H1 (cell line): ENCODE results near the gene POPDC3. TPM values are rescaled to one million over a fixed set of nuclear protein-coding genes. Genes with fewer than 3 reads are reported as not detected.

ENCODE experiments used
- CTCF ChIA-PET: fragments of 300-600 bp; sonication (Branson Sonifier 250); formaldehyde crosslinking; loops from one replicate; lab custom pipeline; 2021; ENCODE audit not compliant: partially characterized antibody; lab: Charles Lee
- POLR2A ChIA-PET: fragments of 300-600 bp; sonication (Branson Sonifier 250); formaldehyde crosslinking; loops from one replicate; lab custom pipeline; 2021; ENCODE audit warnings: inconsistent platforms; ENCODE audit not compliant: partially characterized antibody; lab: Charles Lee
- DNase-seq, 2 experiments: peaks; one replicate each; pipeline versions ENCODE4 v3.0.0 to v3.0.0-alpha.2; 2010 to 2022; ENCODE audit warnings: low spot score in 2 of 2, low read depth in 1 of 2, mixed read lengths in 1 of 2
- FAIRE-seq: peaks from 2 replicates; lab custom pipeline; 2011; peaks lifted over from hg19 to GRCh38; lab: Jason Lieb, UNC
- H2AFZ ChIP-seq: 2 replicates; pipeline ENCODE4 v1.8.1; 2012; ENCODE audit warnings: low read length, inconsistent platforms
- H2AK5ac ChIP-seq: 2 replicates; pipeline ENCODE4 v1.6.1; 2013; ENCODE audit warnings: low read depth, low read length
- H2BK120ac ChIP-seq: replicated peaks from 2 replicates; pipeline ENCODE3; 2013; ENCODE audit warnings: low read depth, low read length, inconsistent platforms
- H2BK12ac ChIP-seq: 2 replicates; pipeline ENCODE4 v1.6.1; 2013; ENCODE audit warnings: low read depth, low read length
- H2BK15ac ChIP-seq: 2 replicates; pipeline ENCODE4 v1.6.1; 2013; ENCODE audit warnings: low read length
- H2BK20ac ChIP-seq: 2 replicates; pipeline ENCODE4 v1.6.1; 2013; ENCODE audit warnings: low read length
- H2BK5ac ChIP-seq: 2 replicates; pipeline ENCODE4 v1.6.1; 2013; ENCODE audit warnings: low read depth, low read length
- H3K14ac ChIP-seq: 2 replicates; pipeline ENCODE4 v1.6.1; 2013; ENCODE audit warnings: inconsistent platforms; ENCODE audit not compliant: insufficient read length
- H3K18ac ChIP-seq: 2 replicates; pipeline ENCODE4 v1.6.1; 2013; ENCODE audit warnings: low read length; ENCODE audit errors: extremely low read depth
- H3K23ac ChIP-seq: 2 replicates; pipeline ENCODE4 v1.6.1; 2013; ENCODE audit warnings: inconsistent platforms; ENCODE audit not compliant: insufficient read length
- H3K23me2 ChIP-seq: 2 replicates; pipeline ENCODE4 v1.6.1; 2013; ENCODE audit warnings: low read depth, low read length
- H3K27ac ChIP-seq: 2 replicates; pipeline ENCODE4 v1.6.1; 2011; ENCODE audit warnings: low read depth, low read length, inconsistent platforms
- H3K27me3 ChIP-seq, 4 experiments: replicated peaks in 1 of 4; 1 replicate in 1 of 4; 2 replicates in 3 of 4; pipeline versions ENCODE4 v1.6.1 to v1.8.1; 2011 to 2013; ENCODE audit warnings: low read length in 3 of 4, mild to moderate bottlenecking in 3 of 4, inconsistent platforms in 2 of 4, mixed read lengths in 2 of 4, moderate library complexity in 1 of 4; ENCODE audit not compliant: control insufficient read depth in 3 of 4, insufficient read depth in 3 of 4; ENCODE audit errors: extremely low read depth in 1 of 4
- H3K36me3 ChIP-seq, 4 experiments: 2 replicates each; pipeline versions ENCODE4 v1.6.1 to v1.8.1; 2011 to 2013; ENCODE audit warnings: mild to moderate bottlenecking in 4 of 4, low read length in 3 of 4, moderate library complexity in 2 of 4, control low read depth in 1 of 4, inconsistent platforms in 1 of 4; ENCODE audit not compliant: insufficient read depth in 4 of 4, control insufficient read depth in 2 of 4
- H3K4ac ChIP-seq: replicated peaks from 2 replicates; pipeline ENCODE3; 2013; ENCODE audit warnings: low read length, low read depth, mixed read lengths, inconsistent platforms; ENCODE audit not compliant: insufficient read length
- H3K4me1 ChIP-seq, 4 experiments: replicated peaks in 1 of 4; 1 replicate in 1 of 4; 2 replicates in 3 of 4; pipeline versions ENCODE4 v1.6.1 to v1.8.1; 2011 to 2013; ENCODE audit warnings: low read length in 3 of 4, inconsistent platforms in 2 of 4, mixed read lengths in 1 of 4; ENCODE audit not compliant: insufficient read depth in 4 of 4, control insufficient read depth in 3 of 4
- H3K4me2 ChIP-seq, 2 experiments: 2 replicates each; pipeline versions ENCODE4 v1.6.1 to v1.8.1; 2011 to 2013; ENCODE audit warnings: low read depth in 2 of 2, low read length in 2 of 2, control low read depth in 1 of 2, inconsistent platforms in 1 of 2, mild to moderate bottlenecking in 1 of 2; ENCODE audit not compliant: insufficient read depth in 1 of 2
- H3K4me3 ChIP-seq, 4 experiments: fragments of 200-600, 300-600 bp in 1 of 4; sonication (generic), shearing (Covaris generic), sonication (Bioruptor Twin) in 1 of 4; 2 replicates each; pipeline versions ENCODE4 v1.5.1 to v1.8.1; 2011 to 2016; ENCODE audit warnings: low read length in 4 of 4, low read depth in 3 of 4, control low read depth in 2 of 4, inconsistent platforms in 2 of 4, mild to moderate bottlenecking in 2 of 4, mixed read lengths in 1 of 4, moderate library complexity in 1 of 4; ENCODE audit not compliant: insufficient read depth in 2 of 4; ENCODE audit errors: extremely low read depth in 1 of 4
- H3K56ac ChIP-seq: replicated peaks from 2 replicates; pipeline ENCODE3; 2013; ENCODE audit warnings: low read depth, mild to moderate bottlenecking, mixed read lengths, low read length, inconsistent platforms; ENCODE audit not compliant: insufficient read length
- H3K79me1 ChIP-seq: 2 replicates; pipeline ENCODE4 v1.6.1; 2013; ENCODE audit warnings: low read depth, low read length, control low read depth
- H3K79me2 ChIP-seq, 2 experiments: 2 replicates each; pipeline versions ENCODE4 v1.6.1 to v1.8.1; 2012 to 2013; ENCODE audit warnings: low read length in 2 of 2, mild to moderate bottlenecking in 2 of 2, inconsistent platforms in 1 of 2; ENCODE audit not compliant: insufficient read depth in 2 of 2, control insufficient read depth in 1 of 2
- H3K9ac ChIP-seq, 4 experiments: replicated peaks in 1 of 4; 1 replicate in 1 of 4; 2 replicates in 3 of 4; pipeline versions ENCODE4 v1.6.1 to v1.8.1; 2011 to 2013; ENCODE audit warnings: low read depth in 3 of 4, low read length in 3 of 4, control low read depth in 2 of 4, mild to moderate bottlenecking in 2 of 4, moderate library complexity in 2 of 4, inconsistent platforms in 1 of 4; ENCODE audit errors: extremely low read depth in 1 of 4
- H3K9me3 ChIP-seq, 2 experiments: 2 replicates each; pipeline versions ENCODE4 v1.6.1 to v1.8.1; 2012 to 2013; ENCODE audit warnings: mild to moderate bottlenecking in 2 of 2, moderate library complexity in 2 of 2, control low read depth in 1 of 2, inconsistent platforms in 1 of 2, low read depth in 1 of 2, low read length in 1 of 2, mixed read lengths in 1 of 2; ENCODE audit not compliant: insufficient read depth in 2 of 2
- H4K20me1 ChIP-seq, 2 experiments: replicated peaks in 1 of 2; 2 replicates each; pipeline versions ENCODE3 to v1.8.1; 2011 to 2013; ENCODE audit warnings: inconsistent platforms in 2 of 2, low read length in 2 of 2, mild to moderate bottlenecking in 1 of 2; ENCODE audit not compliant: insufficient read depth in 2 of 2, control insufficient read depth in 1 of 2
- H4K5ac ChIP-seq: 2 replicates; pipeline ENCODE4 v1.6.1; 2013; ENCODE audit warnings: low read length, low read depth, mixed read lengths, inconsistent platforms; ENCODE audit not compliant: insufficient read length
- H4K8ac ChIP-seq: 2 replicates; pipeline ENCODE4 v1.8.0; 2013; ENCODE audit warnings: mild to moderate bottlenecking, moderate library complexity, low read length, inconsistent platforms; ENCODE audit not compliant: insufficient read depth; ENCODE audit errors: extremely low read depth
- H4K91ac ChIP-seq: replicated peaks from 2 replicates; pipeline ENCODE3; 2013; ENCODE audit warnings: low read length, mixed read lengths, inconsistent platforms; ENCODE audit not compliant: insufficient read length
- BCL11A ChIP-seq, 2 experiments: IDR thresholded peaks; one replicate each; pipeline ENCODE4 v1.6.1; 2011; ENCODE audit warnings: low read depth in 2 of 2, low read length in 2 of 2, mild to moderate bottlenecking in 2 of 2
- EP300 ChIP-seq, 2 experiments: IDR thresholded peaks; 1 replicate in 1 of 2; 2 replicates in 1 of 2; pipeline ENCODE4 v1.6.1; 2011 to 2012; ENCODE audit warnings: low read depth in 2 of 2, low read length in 2 of 2, mild to moderate bottlenecking in 2 of 2, borderline replicate concordance in 1 of 2, inconsistent platforms in 1 of 2, moderate library complexity in 1 of 2
- MAFK ChIP-seq: IDR thresholded peaks from 2 replicates; pipeline ENCODE4 v1.6.1; 2012; ENCODE audit warnings: low read depth, mild to moderate bottlenecking, improper control_type of control experiment, low read length
- NANOG ChIP-seq: IDR thresholded peaks from 2 replicates; pipeline ENCODE4 v1.6.1; 2011; ENCODE audit warnings: low read length, low read depth, mild to moderate bottlenecking, inconsistent platforms; ENCODE audit not compliant: insufficient read depth, poor library complexity, severe bottlenecking
- RXRA ChIP-seq: IDR thresholded peaks from 2 replicates; pipeline ENCODE4 v1.6.1; 2011; ENCODE audit warnings: low read depth, mild to moderate bottlenecking, low read length, moderate library complexity; ENCODE audit not compliant: insufficient read depth
- SIX5 ChIP-seq: IDR thresholded peaks from 2 replicates; pipeline ENCODE4 v1.6.1; 2011; ENCODE audit warnings: mild to moderate bottlenecking, low read depth, low read length
- SP4 ChIP-seq: IDR thresholded peaks from 2 replicates; pipeline ENCODE4 v1.6.1; 2012; ENCODE audit warnings: low read length, inconsistent platforms
- WGBS, 2 experiments: shearing (Covaris generic) in 1 of 2; methylation state at CpG; one replicate each; pipeline versions ENCODE4 v1.1.6 to v1.1.7; 2013 to 2015; ENCODE audit warnings: low lambda C conversion rate in 2 of 2, mixed read lengths in 2 of 2, inconsistent platforms in 1 of 2, low coverage in 1 of 2, missing lambda C conversion rate in 1 of 2; ENCODE audit not compliant: insufficient replicate concordance in 2 of 2, insufficient coverage in 1 of 2, insufficient read length in 1 of 2; ENCODE audit errors: extremely low coverage in 1 of 2, missing lambda C conversion rate in 1 of 2; 5-methylcytosine and 5-hydroxymethylcytosine counted together
- polyA plus RNA-seq, 7 experiments: library from polyadenylated mRNA; depleted of rRNA in 3 of 7; stranded (reverse) in 5 of 7; unstranded in 2 of 7; fragments of >200 nt in 5 of 7; fragments of 200-250 nt in 2 of 7; gene quantifications; 1 replicate in 5 of 7; 2 replicates in 1 of 7; 4 replicates in 1 of 7; pipeline versions ENCODE4 v1.2.1 to v1.2.3, GENCODE V29; 2011 to 2013; ENCODE audit warnings: missing spikeins in 2 of 7, mixed read lengths in 2 of 7
- total RNA-seq: library from RNA; stranded (reverse); fragmentation: NEBNext Ultra II Directional; extraction: Animal tissue kit (Norgen Biotek cat#: 25700); gene quantifications from 2 replicates; pipeline ENCODE4 v1.2.1, GENCODE V29; 2021
- TF ChIP-seq, protein P1 (sequence below): IDR thresholded peaks from 2 replicates; pipeline ENCODE4 v1.6.1; 2012; ENCODE audit warnings: low read length, inconsistent platforms

The POPDC3 gene
- total and polyA plus RNA-seq, 2 of the 8 experiments (the other 6 are each of a cell fraction or from before 2014, with no cell fraction given), result 3.7 to 6.5 TPM

DNA sequence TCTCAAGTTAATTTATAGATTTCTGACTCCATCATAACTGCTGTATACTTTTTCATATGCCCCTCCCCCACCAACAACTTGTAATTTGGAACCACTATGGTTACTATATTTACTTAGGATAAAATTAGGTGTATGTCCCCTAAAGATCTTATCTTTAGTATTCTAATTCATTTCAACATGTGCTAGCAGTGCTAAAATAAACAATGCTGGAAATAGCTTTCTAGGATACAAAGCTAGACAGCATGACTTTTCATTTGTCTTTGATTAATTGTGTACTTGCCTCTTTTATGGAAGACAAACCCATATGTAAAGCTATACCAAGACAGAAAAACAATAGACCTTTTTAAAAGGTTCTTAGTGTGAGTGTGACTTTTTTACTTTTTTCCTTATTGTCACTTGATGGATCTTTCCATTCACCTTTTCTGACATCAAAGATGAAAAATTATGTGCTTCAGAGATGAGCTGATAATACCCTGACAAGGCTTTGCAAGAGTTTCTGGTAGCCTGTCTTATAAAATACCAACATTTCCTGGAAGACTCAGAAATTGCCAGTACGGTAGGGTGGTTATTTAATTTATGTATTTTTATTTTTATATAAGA is 31.2 kb upstream of the POPDC3 start:
- Histone ChIP-seq H2BK12ac (no peak overlapping the region), H2BK20ac (no peak overlapping the region), H2AK5ac (no peak overlapping the region), H4K20me1 (no peaks in the 10 kb centered on the region), H2BK15ac (no peak overlapping the region), H3K79me2 (no peaks in the 10 kb centered on the region), H3K27me3 (no peaks in the 10 kb centered on the region), H3K79me1 (no peaks in the 10 kb centered on the region), H2BK5ac (no peak overlapping the region), H3K9me3 (no peaks in the 10 kb centered on the region), H2BK120ac (no peak overlapping the region), H3K23me2 (no peaks in the 10 kb centered on the region), H3K18ac (no peak overlapping the region), H2AFZ (no peak overlapping the region), H3K27ac (no peak overlapping the region), H3K4me1 (no peaks in the 10 kb centered on the region), H3K14ac (no peak overlapping the region), H4K91ac (no peak overlapping the region), H3K4me2 (no peak overlapping the region), H3K9ac (no peak overlapping the region), H3K56ac (no peak overlapping the region), H3K23ac (no peak overlapping the region), H3K4me3 (no peak overlapping the region), H3K4ac (no peak overlapping the region), H4K8ac (no peak overlapping the region), H3K36me3 (no peaks in the 10 kb centered on the region), H4K5ac (no peak overlapping the region)
- POLR2A ChIA-PET, result no interaction called here
- no peak for DNase-seq
- 95% methylated on average over 1 of the region's 1 CpG; no CpG with 5 or more reads in 1 of the 2 experiments for WGBS, 2 experiments
- no peak for TF ChIP-seq MAFK
- no peak for TF ChIP-seq BCL11A (IDR thresholded peaks at IDR 0.05; ENCODE audit: low read depth in 2 of 2, low read length in 2 of 2)
- TF ChIP-seq SIX5, result no peak
- no peak for TF ChIP-seq EP300 (IDR thresholded peaks at IDR 0.05; ENCODE audit: borderline replicate concordance in 1 of 2, low read depth in 2 of 2, low read length in 2 of 2)
- no peak for TF ChIP-seq RXRA
- TF ChIP-seq, protein P1, sequence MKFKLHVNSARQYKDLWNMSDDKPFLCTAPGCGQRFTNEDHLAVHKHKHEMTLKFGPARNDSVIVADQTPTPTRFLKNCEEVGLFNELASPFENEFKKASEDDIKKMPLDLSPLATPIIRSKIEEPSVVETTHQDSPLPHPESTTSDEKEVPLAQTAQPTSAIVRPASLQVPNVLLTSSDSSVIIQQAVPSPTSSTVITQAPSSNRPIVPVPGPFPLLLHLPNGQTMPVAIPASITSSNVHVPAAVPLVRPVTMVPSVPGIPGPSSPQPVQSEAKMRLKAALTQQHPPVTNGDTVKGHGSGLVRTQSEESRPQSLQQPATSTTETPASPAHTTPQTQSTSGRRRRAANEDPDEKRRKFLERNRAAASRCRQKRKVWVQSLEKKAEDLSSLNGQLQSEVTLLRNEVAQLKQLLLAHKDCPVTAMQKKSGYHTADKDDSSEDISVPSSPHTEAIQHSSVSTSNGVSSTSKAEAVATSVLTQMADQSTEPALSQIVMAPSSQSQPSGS, result no peak
- TF ChIP-seq SP4, result no peak
- TF ChIP-seq NANOG, result no peak
- CTCF ChIA-PET, result interaction anchor here (1.1 to 1.4 kb wide), 2 partner anchors 15 to 18 kb away, joined by 3 to 4 read pairs; no protein-coding TSS in a partner anchor
- no peak for FAIRE-seq
